GM23338 (cell line): ENCODE data around the gene ANKRD55. TPM values are rescaled to one million over a fixed set of nuclear protein-coding genes. Genes with fewer than 3 reads are reported as not detected.
"Not testable (repeated sequence)": the region's sequence is repeated elsewhere in the genome, so short reads cannot be mapped to it uniquely, and the experiment has no call there.

Experiments used
- ATAC-seq: fragments of 200-7000 bp; cut with Tn5 transposase; 3 replicates; pipeline ENCODE4 v1.9.1; 2020
- DNase-seq: peaks from one replicate; pipeline ENCODE4 v3.0.0-alpha.2; 2015; ENCODE audit warnings: low spot score
- H2AFZ ChIP-seq: fragments of 200-600 bp; sonication (generic); 2 replicates; pipeline ENCODE4 v1.8.0; 2016; ENCODE audit warnings: antibody characterized with exemption, mild to moderate bottlenecking, moderate library complexity
- H3F3A ChIP-seq: fragments of 200-600 bp; sonication (generic); replicated peaks from 2 replicates; pipeline ENCODE4 v1.8.0; 2017; ENCODE audit warnings: antibody characterized with exemption, mixed run types, low read depth
- H3K27ac ChIP-seq: fragments of 200-600 bp; sonication (generic); 2 replicates; pipeline ENCODE4 v1.6.1; 2016; ENCODE audit warnings: low read depth
- H3K27me3 ChIP-seq: fragments of 200-600 bp; sonication (generic); 2 replicates; pipeline ENCODE4 v1.8.0; 2016; ENCODE audit warnings: mild to moderate bottlenecking, mixed run types, moderate library complexity; ENCODE audit not compliant: insufficient read depth
- H3K36me3 ChIP-seq: fragments of 200-600 bp; sonication (generic); 2 replicates; pipeline ENCODE4 v1.8.0; 2016; ENCODE audit warnings: mild to moderate bottlenecking; ENCODE audit not compliant: insufficient read depth
- H3K4me1 ChIP-seq: fragments of 200-600 bp; sonication (generic); 2 replicates; pipeline ENCODE4 v1.8.0; 2016; ENCODE audit warnings: mild to moderate bottlenecking, moderate library complexity; ENCODE audit not compliant: insufficient read depth
- H3K4me2 ChIP-seq: fragments of 200-600 bp; sonication (generic); 2 replicates; pipeline ENCODE4 v1.7.1; 2017; ENCODE audit warnings: mixed run types
- H3K4me3 ChIP-seq: fragments of 200-600 bp; sonication (generic); 2 replicates; pipeline ENCODE4 v1.6.1; 2016; ENCODE audit warnings: mixed run types
- H3K79me2 ChIP-seq: fragments of 200-600 bp; sonication (generic); replicated peaks from 2 replicates; pipeline ENCODE4 v1.8.0; 2017; ENCODE audit warnings: mild to moderate bottlenecking; ENCODE audit not compliant: insufficient read depth
- H3K9me2 ChIP-seq: fragments of 200-600 bp; sonication (generic); 2 replicates; pipeline ENCODE4 v1.8.0; 2017; ENCODE audit not compliant: insufficient read depth
- H4K20me1 ChIP-seq: fragments of 200-600 bp; sonication (generic); replicated peaks from 2 replicates; pipeline ENCODE4 v1.8.0; 2017; ENCODE audit warnings: mild to moderate bottlenecking; ENCODE audit not compliant: insufficient read depth
- H3K27ac Mint-ChIP-seq: 2 replicates; pipeline ENCODE4 v1.8.0; 2020; ENCODE audit warnings: inconsistent platforms, mild to moderate bottlenecking, moderate library complexity, mixed read lengths
- H3K27me3 Mint-ChIP-seq: 3 replicates; pipeline ENCODE4 v1.8.0; 2022; ENCODE audit warnings: low read depth, mild to moderate bottlenecking, moderate library complexity, mixed read lengths, inconsistent platforms; ENCODE audit not compliant: insufficient read depth, poor library complexity
- H3K36me3 Mint-ChIP-seq: 3 replicates; pipeline ENCODE4 v1.8.0; 2021; ENCODE audit warnings: low read depth, mild to moderate bottlenecking, inconsistent platforms, moderate library complexity, mixed read lengths
- H3K4me1 Mint-ChIP-seq: 3 replicates; pipeline ENCODE4 v1.8.0; 2020; ENCODE audit warnings: mild to moderate bottlenecking, inconsistent platforms, mixed read lengths
- H3K4me3 Mint-ChIP-seq: 3 replicates; pipeline ENCODE4 v1.8.0; 2021; ENCODE audit warnings: moderate library complexity, mild to moderate bottlenecking, inconsistent platforms, mixed read lengths
- H3K9me3 Mint-ChIP-seq: 3 replicates; pipeline ENCODE4 v1.8.0; 2020; ENCODE audit warnings: moderate library complexity, mild to moderate bottlenecking, inconsistent platforms, mixed read lengths
- ETS1 ChIP-seq: IDR thresholded peaks from 2 replicates; pipeline ENCODE4 v1.6.1; 2016; ENCODE audit warnings: antibody characterized with exemption
- EZH2phosphoT487 ChIP-seq: fragments of 200-600 bp; sonication (generic); IDR thresholded peaks from one replicate; pipeline ENCODE4 v1.8.1; 2018; ENCODE audit warnings: antibody characterized with exemption; ENCODE audit not compliant: unreplicated experiment
- STAT1 ChIP-seq: IDR thresholded peaks from one replicate; pipeline ENCODE4 v1.6.1; 2016; ENCODE audit warnings: antibody characterized with exemption; ENCODE audit not compliant: unreplicated experiment
- ZNF462 ChIP-seq: fragments of 250-450 bp; sonication (Bioruptor Pico); IDR thresholded peaks from 2 replicates; pipeline ENCODE4 v1.5.0; 2020; ENCODE audit warnings: mild to moderate bottlenecking, moderate library complexity
- polyA plus RNA-seq: library from polyadenylated mRNA; unstranded; fragments of >200 nt; fragmentation: Nextera tagmentation; extraction: Ambion mirVana; gene quantifications from 2 replicates; pipeline ENCODE4 v1.2.1, GENCODE V29; 2016
- total RNA-seq: library from RNA; depleted of rRNA; stranded (reverse); fragments of >200 nt; shearing (Covaris generic); gene quantifications from 2 replicates; pipeline ENCODE4 v1.2.3, GENCODE V29; 2014

ANKRD55 gene
- total and polyA plus RNA-seq, 2 experiments from 2014 or later: not detected

GRCh38 chr5:56215019-56215830 is 17.9 kb downstream of the ANKRD55 start (continued):
- TF ChIP-seq ZNF462 (CRISPR knock-in tag) (no peak), STAT1 (no peak), ETS1 (no peak), EZH2phosphoT487 (no peak)

GRCh38 chr5:56213886-56214535 is 19.1 kb downstream of the ANKRD55 start:
- not testable (repeated sequence) for H3K4me3 ChIP-seq, H3K4me1 Mint-ChIP-seq, H3K9me2 ChIP-seq, ATAC-seq, H3K27ac ChIP-seq, H3K27ac Mint-ChIP-seq, H3K36me3 Mint-ChIP-seq, H3K4me3 Mint-ChIP-seq, H3K36me3 ChIP-seq, H3K4me1 ChIP-seq, H3K79me2 ChIP-seq, H3K27me3 Mint-ChIP-seq, H3F3A ChIP-seq, H4K20me1 ChIP-seq, H3K27me3 ChIP-seq, H3K4me2 ChIP-seq, H2AFZ ChIP-seq, DNase-seq
- H3K9me3 Mint-ChIP-seq: peaks cover 22% of the 10 kb centered on the region
